ENCODE data around the gene TSPAN9. TPM values are rescaled to one million over a fixed set of nuclear protein-coding genes. Genes with fewer than 3 reads are reported as not detected.

Gene TSPAN9
- total and polyA plus RNA-seq, 11 donors: 70.0 to 387 (median 151) TPM

DNA sequence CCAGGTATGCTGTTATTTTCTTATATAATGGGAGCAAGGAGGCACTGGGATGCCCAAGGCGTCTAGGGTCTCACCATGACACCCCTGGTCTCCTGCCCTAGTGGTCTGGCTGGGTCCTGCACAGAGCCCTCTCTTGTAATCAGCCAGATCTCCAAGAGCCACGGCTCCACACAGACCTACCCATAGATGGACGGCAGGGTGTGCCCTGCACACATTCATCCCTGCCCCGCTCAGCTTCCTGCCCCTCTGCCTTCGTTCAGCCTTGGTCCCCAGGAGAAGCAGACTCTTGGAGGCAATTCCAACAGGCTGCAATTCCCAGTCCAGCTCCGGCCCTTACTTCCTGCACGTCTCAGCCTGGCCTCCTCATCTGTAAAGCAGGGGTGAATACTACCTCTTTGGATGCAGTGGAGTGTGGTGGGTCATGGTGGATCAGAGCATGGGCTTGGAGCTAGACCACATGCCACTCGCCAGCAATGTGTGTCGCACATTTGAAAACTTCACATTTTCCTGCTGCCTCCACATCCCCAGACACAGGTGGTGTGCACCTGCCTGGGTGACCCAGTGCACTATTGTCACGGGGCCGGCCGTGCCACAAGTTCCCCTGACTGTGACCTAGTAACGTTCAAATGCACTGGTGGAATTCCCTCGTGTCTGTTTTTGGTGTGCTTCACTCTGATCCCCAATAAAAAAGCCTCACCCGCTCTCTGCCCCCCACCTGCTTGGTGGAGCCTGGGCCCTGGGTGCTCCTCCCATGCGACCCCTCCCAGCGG is 242.7 kb downstream of the TSPAN9 start:
- DNase-seq (peak in 1 of 5 donors; percentile 16), ATAC-seq (no peak)
- TF ChIP-seq, protein P1, sequence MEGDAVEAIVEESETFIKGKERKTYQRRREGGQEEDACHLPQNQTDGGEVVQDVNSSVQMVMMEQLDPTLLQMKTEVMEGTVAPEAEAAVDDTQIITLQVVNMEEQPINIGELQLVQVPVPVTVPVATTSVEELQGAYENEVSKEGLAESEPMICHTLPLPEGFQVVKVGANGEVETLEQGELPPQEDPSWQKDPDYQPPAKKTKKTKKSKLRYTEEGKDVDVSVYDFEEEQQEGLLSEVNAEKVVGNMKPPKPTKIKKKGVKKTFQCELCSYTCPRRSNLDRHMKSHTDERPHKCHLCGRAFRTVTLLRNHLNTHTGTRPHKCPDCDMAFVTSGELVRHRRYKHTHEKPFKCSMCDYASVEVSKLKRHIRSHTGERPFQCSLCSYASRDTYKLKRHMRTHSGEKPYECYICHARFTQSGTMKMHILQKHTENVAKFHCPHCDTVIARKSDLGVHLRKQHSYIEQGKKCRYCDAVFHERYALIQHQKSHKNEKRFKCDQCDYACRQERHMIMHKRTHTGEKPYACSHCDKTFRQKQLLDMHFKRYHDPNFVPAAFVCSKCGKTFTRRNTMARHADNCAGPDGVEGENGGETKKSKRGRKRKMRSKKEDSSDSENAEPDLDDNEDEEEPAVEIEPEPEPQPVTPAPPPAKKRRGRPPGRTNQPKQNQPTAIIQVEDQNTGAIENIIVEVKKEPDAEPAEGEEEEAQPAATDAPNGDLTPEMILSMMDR (IDR thresholded peaks at IDR 0.05): no peak
- TF ChIP-seq POLR2A (IDR thresholded peaks at IDR 0.05): no peak
- Histone ChIP-seq H3K4me1 (peaks cover under 1 to 12% (median 9%) of the 10 kb centered on the region in 12 donors), H3K36me3 (no peaks in the 10 kb centered on the region), H3K9me3 (no peaks in the 10 kb centered on the region), H3K27me3 (no peaks in the 10 kb centered on the region), H3K4me3 (no peak overlapping the region), H3K27ac (no peak overlapping the region)
- intact Hi-C loops (cut with DNase I): loop anchor here in 2 of 10 donors (5.0 to 10.0 kb wide), 2 partner anchors 212 to 335 kb away; no protein-coding TSS in a partner anchor
- WGBS, 4 donors: 82 to 92% (median 88%) methylated on average over 16 to 17 of the region's 17 CpGs

DNA sequence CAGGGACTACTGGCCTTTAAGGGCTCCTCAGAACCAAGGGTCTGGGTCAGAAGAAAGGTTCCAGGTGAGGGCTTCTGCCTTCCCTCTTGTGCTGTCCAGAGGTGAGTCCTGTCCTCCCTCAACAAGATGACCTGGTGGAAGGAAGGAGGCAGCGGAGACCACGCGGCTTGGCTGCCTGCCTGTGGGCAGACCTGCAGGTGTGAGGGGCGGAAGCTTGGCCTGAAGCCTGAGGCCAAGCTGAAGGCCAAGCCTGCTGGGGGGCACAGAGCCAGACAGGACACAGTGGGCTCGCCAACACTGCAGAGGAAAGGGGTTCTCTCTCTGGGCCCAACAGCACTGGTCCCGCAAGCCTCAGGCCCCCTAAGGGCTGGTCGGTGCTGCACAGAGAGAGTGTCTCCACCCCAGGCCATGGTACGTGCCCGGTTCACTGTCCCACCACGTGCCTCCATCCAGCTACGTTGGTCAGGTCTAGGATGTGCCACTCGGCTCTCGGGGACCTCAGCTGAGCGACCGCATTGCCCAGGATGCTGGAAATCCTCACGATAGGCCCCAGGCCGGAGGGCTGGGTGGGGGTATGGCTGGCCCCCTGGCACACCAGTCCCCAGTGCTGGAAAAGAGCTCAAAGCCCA is 243.8 kb downstream of the TSPAN9 start:
- no peak overlapping the region for H3K27ac ChIP-seq
- intact Hi-C loops (cut with DNase I): no loop called here
- H3K9me3 ChIP-seq: no peaks in the 10 kb centered on the region
- TF ChIP-seq, protein P1 (IDR thresholded peaks at IDR 0.05): no peak
- TF ChIP-seq POLR2A (IDR thresholded peaks at IDR 0.05): no peak
- H3K4me3 ChIP-seq: no peak overlapping the region
- peaks cover 0 to 3% (median 0%) of the 10 kb centered on the region in 12 donors for H3K4me1 ChIP-seq
- no peaks in the 10 kb centered on the region for H3K27me3 ChIP-seq
- DNase-seq (peak in 1 of 5 donors; percentile 23), ATAC-seq (peak in 3 of 4 donors; percentile 3 to 15 (median 7))
- WGBS, 4 donors: 78 to 88% (median 83%) methylated on average over 3 to 17 of the region's 17 CpGs
- no peaks in the 10 kb centered on the region for H3K36me3 ChIP-seq

DNA sequence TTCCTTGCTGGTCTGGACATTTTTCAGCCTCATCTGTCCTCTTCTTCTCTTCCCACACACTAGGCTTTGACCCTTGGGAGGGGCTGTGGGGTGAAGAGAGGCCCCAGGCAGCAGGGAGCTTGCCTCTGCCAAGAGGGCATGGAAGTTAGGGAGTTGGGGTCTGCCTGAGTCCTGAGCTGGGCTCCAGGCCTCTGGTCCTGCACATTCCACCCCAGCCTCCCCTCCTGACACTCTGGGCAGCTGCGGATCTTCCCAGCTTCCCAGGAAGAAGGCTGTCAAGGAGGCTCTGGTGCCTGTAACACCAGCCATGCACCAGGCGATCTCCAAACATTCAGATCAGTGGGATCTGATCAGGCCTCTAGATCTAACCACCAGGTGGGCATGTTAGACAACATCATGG is 244.7 kb downstream of the TSPAN9 start:
- no peak overlapping the region for H3K27ac ChIP-seq
- no peaks in the 10 kb centered on the region for H3K9me3 ChIP-seq
- DNase-seq: no peak
- H3K27me3 ChIP-seq: no peaks in the 10 kb centered on the region
- TF ChIP-seq POLR2A (IDR thresholded peaks at IDR 0.05): no peak
- TF ChIP-seq, protein P1 (IDR thresholded peaks at IDR 0.05): no peak
- no peaks in the 10 kb centered on the region for H3K36me3 ChIP-seq
- H3K4me1 ChIP-seq: peaks cover 0 to 7% (median 0%) of the 10 kb centered on the region in 12 donors
- 88 to 100% (median 94%) methylated on average over 2 of the region's 2 CpGs for WGBS, 4 donors
- H3K4me3 ChIP-seq: no peak overlapping the region
- ATAC-seq: no peak
- intact Hi-C loops (cut with DNase I): no loop called here

DNA sequence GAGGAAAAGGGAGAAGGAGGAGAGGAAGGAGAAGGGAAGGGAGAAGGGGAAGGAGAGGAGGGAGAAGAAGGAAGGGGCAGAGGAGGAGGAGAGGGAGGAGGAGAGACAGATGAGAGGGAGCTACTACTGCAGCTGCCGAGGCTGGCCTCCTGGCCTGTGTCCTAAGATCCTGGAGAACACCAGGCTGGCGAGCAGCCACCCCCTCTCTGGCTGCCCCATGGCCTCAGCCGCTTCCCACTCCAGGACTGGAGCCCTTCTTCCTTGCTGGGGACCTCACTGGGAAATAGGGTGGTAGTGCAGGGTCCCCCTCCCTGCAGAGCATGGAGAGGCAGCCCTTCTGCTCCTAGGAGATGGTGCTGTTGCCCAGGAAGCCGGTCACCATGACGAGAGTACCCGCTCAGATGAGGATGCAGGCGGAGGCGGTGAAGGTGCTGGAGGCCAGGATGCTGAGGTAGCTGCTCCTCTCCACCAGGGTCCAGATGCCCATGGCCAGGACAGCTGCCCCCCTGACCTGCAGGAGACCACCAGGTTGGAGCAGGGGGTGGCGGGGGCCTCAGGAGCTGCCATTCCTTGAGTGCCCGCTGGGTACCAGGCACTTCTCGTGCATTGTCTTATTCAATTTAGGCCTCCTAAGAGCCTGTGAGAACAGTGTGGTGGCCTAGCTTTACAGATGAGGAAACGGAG is 246.0 kb downstream of the TSPAN9 start:
- Histone ChIP-seq H3K27ac (no peak overlapping the region), H3K36me3 (no peaks in the 10 kb centered on the region), H3K9me3 (no peaks in the 10 kb centered on the region), H3K27me3 (no peaks in the 10 kb centered on the region), H3K4me3 (no peak overlapping the region), H3K4me1 (peaks cover 0 to 19% (median 0%) of the 10 kb centered on the region in 12 donors)
- WGBS, 4 donors: 85 to 91% (median 87%) methylated on average over 7 to 12 of the region's 12 CpGs
- intact Hi-C loops (cut with DNase I): no loop called here
- no peak for DNase-seq
- peak in 1 of 4 donors; percentile 20 for ATAC-seq
- TF ChIP-seq, protein P1 (IDR thresholded peaks at IDR 0.05): no peak
- no peak for TF ChIP-seq POLR2A (IDR thresholded peaks at IDR 0.05)

All from heart left ventricle (tissue), 16 donors.